IMR-90 (cell line): ENCODE data around the gene THSD1. TPM values are rescaled to one million over a fixed set of nuclear protein-coding genes. Genes with fewer than 3 reads are reported as not detected.

ENCODE experiments used
- ATAC-seq: fragments of 200-7000 bp; cut with Tn5 transposase; 2 replicates; pipeline ENCODE4 v1.9.1; 2020; ENCODE audit warnings: low read depth, mild to moderate bottlenecking, moderate library complexity
- BruUV-seq: library from RNA; stranded (reverse); fragments of 400-500 nt; replicated peaks from 2 replicates; lab custom pipeline; 2021; lab: Mats Ljungman, UMichigan
- CTCF ChIA-PET: fragments of 300-600 bp; formaldehyde crosslinking; extraction: SDS; loops from one replicate; lab custom pipeline; 2021; ENCODE audit warnings: antibody characterized with exemption; lab: Yijun Ruan, JAX
- POLR2A ChIA-PET: fragments of 300-600 bp; sonication (Branson Sonifier 250); formaldehyde crosslinking; loops from one replicate; lab custom pipeline; 2022; ENCODE audit warnings: antibody characterized with exemption; ENCODE audit not compliant: unreplicated experiment; lab: Charles Lee
- DNase-seq: peaks from one replicate; pipeline ENCODE4 v3.0.0; 2013
- H2AFZ ChIP-seq: replicated peaks from 2 replicates; pipeline ENCODE3; 2013; ENCODE audit warnings: low read length, mild to moderate bottlenecking; ENCODE audit not compliant: poor library complexity
- H2AK5ac ChIP-seq: 2 replicates; pipeline ENCODE4 v1.6.1; 2013; ENCODE audit warnings: low read depth, low read length, inconsistent platforms
- H2AK9ac ChIP-seq: replicated peaks from 2 replicates; pipeline ENCODE3; 2013; ENCODE audit warnings: mild to moderate bottlenecking, low read depth, low read length, moderate library complexity; ENCODE audit not compliant: poor library complexity
- H2BK120ac ChIP-seq: 2 replicates; pipeline ENCODE4 v1.6.1; 2013; ENCODE audit warnings: low read depth, low read length, inconsistent platforms
- H2BK15ac ChIP-seq: 3 replicates; pipeline ENCODE4 v1.6.1; 2013; ENCODE audit warnings: low read depth, low read length, inconsistent platforms
- H2BK20ac ChIP-seq: 2 replicates; pipeline ENCODE4 v1.6.1; 2013; ENCODE audit warnings: low read depth, mild to moderate bottlenecking, inconsistent platforms, low read length, moderate library complexity
- H2BK5ac ChIP-seq: 2 replicates; pipeline ENCODE4 v1.6.1; 2013; ENCODE audit warnings: mild to moderate bottlenecking, low read depth, low read length, inconsistent platforms; ENCODE audit not compliant: poor library complexity, severe bottlenecking
- H3K14ac ChIP-seq: replicated peaks from 2 replicates; pipeline ENCODE4 v1.6.1; 2013; ENCODE audit warnings: low read depth, low read length, inconsistent platforms
- H3K18ac ChIP-seq: 2 replicates; pipeline ENCODE4 v1.6.1; 2013; ENCODE audit warnings: low read depth, low read length, control low read depth
- H3K23ac ChIP-seq: 2 replicates; pipeline ENCODE4 v1.6.1; 2013; ENCODE audit warnings: low read depth, low read length, inconsistent platforms
- H3K27ac ChIP-seq: 2 replicates; pipeline ENCODE4 v1.5.1; 2013; ENCODE audit warnings: mild to moderate bottlenecking, control low read depth, low read length; ENCODE audit not compliant: insufficient read depth
- H3K27me3 ChIP-seq: 2 replicates; pipeline ENCODE4 v1.6.1; 2013; ENCODE audit warnings: low read length; ENCODE audit not compliant: control insufficient read depth, insufficient read depth
- H3K36me3 ChIP-seq: 2 replicates; pipeline ENCODE4 v1.6.1; 2013; ENCODE audit warnings: low read length, mixed read lengths; ENCODE audit not compliant: control insufficient read depth, insufficient read depth
- H3K4ac ChIP-seq: 2 replicates; pipeline ENCODE4 v1.6.1; 2013; ENCODE audit warnings: low read depth, low read length, inconsistent platforms
- H3K4me1 ChIP-seq: 2 replicates; pipeline ENCODE4 v1.6.1; 2013; ENCODE audit warnings: low read length, mixed read lengths; ENCODE audit not compliant: control insufficient read depth, insufficient read depth
- H3K4me2 ChIP-seq: 2 replicates; pipeline ENCODE4 v1.6.1; 2013; ENCODE audit warnings: low read depth, mild to moderate bottlenecking, control low read depth, low read length, moderate library complexity
- H3K4me3 ChIP-seq: 2 replicates; pipeline ENCODE4 v1.5.1; 2013; ENCODE audit warnings: low read depth, mild to moderate bottlenecking, control low read depth, low read length, moderate library complexity; ENCODE audit not compliant: insufficient read depth
- H3K56ac ChIP-seq: 2 replicates; pipeline ENCODE4 v1.6.1; 2013; ENCODE audit warnings: low read length, inconsistent platforms; ENCODE audit not compliant: insufficient read depth; ENCODE audit errors: extremely low read depth
- H3K79me1 ChIP-seq, 2 experiments: 2 replicates each; pipeline ENCODE4 v1.6.1; 2013; ENCODE audit warnings: low read length in 2 of 2, inconsistent platforms in 1 of 2, low read depth in 1 of 2
- H3K9ac ChIP-seq: 2 replicates; pipeline ENCODE4 v1.6.1; 2013; ENCODE audit warnings: low read depth, low read length, control low read depth
- H3K9me1 ChIP-seq: 2 replicates; pipeline ENCODE4 v1.6.1; 2013; ENCODE audit warnings: low read length, inconsistent platforms; ENCODE audit not compliant: insufficient read depth
- H3K9me3 ChIP-seq: 2 replicates; pipeline ENCODE4 v1.6.1; 2013; ENCODE audit warnings: low read length; ENCODE audit not compliant: control insufficient read depth, insufficient read depth
- H4K20me1 ChIP-seq: 2 replicates; pipeline ENCODE4 v1.6.1; 2013; ENCODE audit warnings: low read length, inconsistent platforms; ENCODE audit not compliant: insufficient read depth
- H4K5ac ChIP-seq: 2 replicates; pipeline ENCODE4 v1.6.1; 2013; ENCODE audit warnings: mild to moderate bottlenecking, low read depth, low read length, control low read depth
- H4K8ac ChIP-seq, 2 experiments: 2 replicates each; pipeline ENCODE4 v1.6.1; 2013; ENCODE audit warnings: low read depth in 2 of 2, low read length in 2 of 2, control low read depth in 1 of 2, inconsistent platforms in 1 of 2
- H4K91ac ChIP-seq: 2 replicates; pipeline ENCODE4 v1.6.1; 2013; ENCODE audit warnings: low read depth, low read length, inconsistent platforms; ENCODE audit not compliant: insufficient read depth
- CEBPB ChIP-seq: IDR thresholded peaks from 2 replicates; pipeline ENCODE4 v1.6.1; 2012; ENCODE audit warnings: low read depth, low read length, improper control_type of control experiment
- CHD1 ChIP-seq: IDR thresholded peaks from 2 replicates; pipeline ENCODE4 v1.6.1; 2012; ENCODE audit warnings: low read depth, low read length, improper control_type of control experiment
- CTCF ChIP-seq: conservative IDR thresholded peaks from 2 replicates; pipeline ENCODE4 v1.5.1; 2012; ENCODE audit warnings: mild to moderate bottlenecking, low read depth, low read length, improper control_type of control experiment
- FOS ChIP-seq: fragments of 150-350 bp; IDR thresholded peaks from 2 replicates; pipeline ENCODE4 v1.6.1; 2016; ENCODE audit warnings: low read depth, low read length
- MAZ ChIP-seq: IDR thresholded peaks from 2 replicates; pipeline ENCODE4 v1.6.1; 2012; ENCODE audit warnings: low read depth, mild to moderate bottlenecking, low read length, improper control_type of control experiment, moderate library complexity, borderline replicate concordance
- MXI1 ChIP-seq: IDR thresholded peaks from 2 replicates; pipeline ENCODE4 v1.6.1; 2012; ENCODE audit warnings: low read depth, mild to moderate bottlenecking, low read length, moderate library complexity, borderline replicate concordance
- RFX5 ChIP-seq: IDR thresholded peaks from 2 replicates; pipeline ENCODE4 v1.8.0; 2012; ENCODE audit warnings: low read depth, mild to moderate bottlenecking, low read length, moderate library complexity
- SMC3 ChIP-seq: fragments of 150-350 bp; IDR thresholded peaks from 2 replicates; pipeline ENCODE4 v1.6.1; 2016; ENCODE audit warnings: low read depth, mild to moderate bottlenecking, antibody characterized with exemption, low read length, moderate library complexity
- whole genome bisulfite sequencing, 2 experiments: methylation state at CpG; one replicate each; pipeline versions ENCODE4 v1.1.5 to v1.1.7; 2013; ENCODE audit warnings: missing lambda C conversion rate in 2 of 2; ENCODE audit not compliant: insufficient read length in 1 of 2; ENCODE audit errors: extremely low coverage in 2 of 2; 5-methylcytosine and 5-hydroxymethylcytosine counted together
- dilution Hi-C: fragments of 300-500 bp; cut with HindIII; formaldehyde crosslinking; loops from one replicate; pipeline ENCODE4 v1.14.3; 2018; ENCODE audit warnings: low sequenced_read_pairs; ENCODE audit not compliant: unreplicated experiment
- in situ Hi-C: fragments of 300-500 bp; cut with MboI; formaldehyde crosslinking; loops from 3 replicates; pipeline ENCODE4 v1.14.3; 2019; ENCODE audit warnings: low sequenced_read_pairs, inconsistent platforms, mixed read lengths
- intact Hi-C: fragments of 100-400 bp; cut with micrococcal nuclease; formaldehyde crosslinking; loops from 2 replicates; pipeline ENCODE4 v1.10.0; 2022
- polyA plus RNA-seq, 3 experiments: library from polyadenylated mRNA; depleted of rRNA; stranded (reverse); fragments of >200 nt; gene quantifications; 2 replicates each; pipeline ENCODE4 v1.2.3, GENCODE V29; 2012; ENCODE audit warnings: low replicate concordance in 1 of 3
- total RNA-seq: library from RNA; depleted of rRNA; stranded (reverse); fragments of >200 nt; gene quantifications from 2 replicates; pipeline ENCODE4 v1.2.3, GENCODE V29; 2012
- TF ChIP-seq, protein P1 (sequence below): fragments of 150-350 bp; IDR thresholded peaks from 2 replicates; pipeline ENCODE4 v1.6.1; 2016; ENCODE audit warnings: low read depth, mild to moderate bottlenecking, low read length, moderate library complexity, borderline replicate concordance

The THSD1 gene
- total and polyA plus RNA-seq, 2 of the 4 experiments (the other 2 are of a cell fraction), result 12.1 to 19.0 TPM

DNA sequence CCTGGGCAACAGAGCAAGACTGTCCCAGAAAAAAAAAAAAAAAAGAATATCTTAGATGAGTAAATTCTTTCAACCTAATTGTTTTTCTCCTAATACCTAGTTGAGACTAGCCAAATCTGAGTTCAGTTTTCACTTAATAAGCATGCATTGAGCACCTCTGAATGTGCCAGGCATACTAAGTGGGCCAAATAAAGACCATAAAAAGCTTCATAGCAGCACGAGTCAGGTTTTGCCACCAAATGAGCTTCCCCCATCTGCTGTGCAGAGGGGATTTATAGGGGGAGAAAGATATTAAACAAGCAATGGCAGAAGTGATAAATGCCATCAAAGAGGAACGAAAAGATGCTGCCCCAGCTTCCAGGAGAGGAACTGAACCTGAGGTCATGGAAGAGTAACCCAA, 11.4 kb downstream of the THSD1 start:
- Histone ChIP-seq H3K79me1 (no peaks in the 10 kb centered on the region), H2BK5ac (no peak overlapping the region), H4K5ac (no peak overlapping the region), H3K4me1 (no peaks in the 10 kb centered on the region), H3K14ac (no peak overlapping the region), H3K56ac (no peak overlapping the region), H2BK15ac (no peak overlapping the region), H3K9ac (no peak overlapping the region), H3K9me3 (no peaks in the 10 kb centered on the region), H2AK9ac (no peak overlapping the region), H2AK5ac (no peak overlapping the region), H3K9me1 (no peaks in the 10 kb centered on the region; the same call in 1 of the 2 replicates), H4K8ac (no peak overlapping the region), H3K4me3 (no peak overlapping the region), H2BK120ac (no peak overlapping the region), H3K27ac (no peak overlapping the region), H3K18ac (no peak overlapping the region), H2BK20ac (no peak overlapping the region), H3K23ac (no peak overlapping the region), H4K20me1 (no peaks in the 10 kb centered on the region), H3K27me3 (no peaks in the 10 kb centered on the region), H4K91ac (no peak overlapping the region), H3K4ac (no peak overlapping the region), H3K4me2 (no peak overlapping the region), H3K36me3 (no peaks in the 10 kb centered on the region), H2AFZ (no peak overlapping the region)
- no peak for DNase-seq
- dilution Hi-C loops (no loop called here), in situ Hi-C loops (no loop called here), intact Hi-C loops (no loop called here)
- BruUV-seq, result no TSS peak
- POLR2A ChIA-PET, result no interaction called here
- CTCF ChIA-PET, result interaction anchor here (0.6 kb wide), 1 partner anchor 1783 kb away, joined by 3 read pairs; no protein-coding TSS in a partner anchor
- TF ChIP-seq, protein P1, sequence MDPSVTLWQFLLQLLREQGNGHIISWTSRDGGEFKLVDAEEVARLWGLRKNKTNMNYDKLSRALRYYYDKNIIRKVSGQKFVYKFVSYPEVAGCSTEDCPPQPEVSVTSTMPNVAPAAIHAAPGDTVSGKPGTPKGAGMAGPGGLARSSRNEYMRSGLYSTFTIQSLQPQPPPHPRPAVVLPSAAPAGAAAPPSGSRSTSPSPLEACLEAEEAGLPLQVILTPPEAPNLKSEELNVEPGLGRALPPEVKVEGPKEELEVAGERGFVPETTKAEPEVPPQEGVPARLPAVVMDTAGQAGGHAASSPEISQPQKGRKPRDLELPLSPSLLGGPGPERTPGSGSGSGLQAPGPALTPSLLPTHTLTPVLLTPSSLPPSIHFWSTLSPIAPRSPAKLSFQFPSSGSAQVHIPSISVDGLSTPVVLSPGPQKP, result no peak
- TF ChIP-seq MXI1, result no peak
- no peak for TF ChIP-seq CTCF
- TF ChIP-seq RFX5, result no peak
- no peak for TF ChIP-seq MAZ
- TF ChIP-seq FOS, result no peak
- TF ChIP-seq SMC3, result no peak
- TF ChIP-seq CEBPB, result no peak
- TF ChIP-seq CHD1, result no peak
- no peak for ATAC-seq
- 88% methylated on average over 1 of the region's 2 CpGs; no CpG with 5 or more reads in 1 of the 2 experiments for WGBS, 2 experiments
